Fibroblast of villous mesenchyme (primary cell): ENCODE data around the gene C11orf54. TPM values are rescaled to one million over a fixed set of nuclear protein-coding genes. Genes with fewer than 3 reads are reported as not detected.

ENCODE experiments used
- DNase-seq: peaks from one replicate; pipeline ENCODE4 v3.0.0-alpha.2; 2010; ENCODE audit warnings: low read depth
- H3K4me3 ChIP-seq: 2 replicates; pipeline ENCODE4 v1.5.1; 2011; ENCODE audit warnings: low read depth, mild to moderate bottlenecking, low read length
- CTCF ChIP-seq: IDR thresholded peaks from 2 replicates; pipeline ENCODE4 v1.5.1; 2012; ENCODE audit warnings: low read depth, mild to moderate bottlenecking, low read length; ENCODE audit not compliant: insufficient read depth
- small RNA-seq: library from RNA; depleted of rRNA; stranded (forward); fragments of <200 nt; gene quantifications from one replicate; pipeline ENCODE3, GENCODE V24; 2012
- total RNA-seq: library from RNA; depleted of rRNA; stranded (reverse); fragments of >200 nt; gene quantifications from 2 replicates; pipeline ENCODE4 v1.2.3, GENCODE V29; 2012

Gene C11orf54
- total RNA-seq, 1 donor, result 13.8 TPM

DNA sequence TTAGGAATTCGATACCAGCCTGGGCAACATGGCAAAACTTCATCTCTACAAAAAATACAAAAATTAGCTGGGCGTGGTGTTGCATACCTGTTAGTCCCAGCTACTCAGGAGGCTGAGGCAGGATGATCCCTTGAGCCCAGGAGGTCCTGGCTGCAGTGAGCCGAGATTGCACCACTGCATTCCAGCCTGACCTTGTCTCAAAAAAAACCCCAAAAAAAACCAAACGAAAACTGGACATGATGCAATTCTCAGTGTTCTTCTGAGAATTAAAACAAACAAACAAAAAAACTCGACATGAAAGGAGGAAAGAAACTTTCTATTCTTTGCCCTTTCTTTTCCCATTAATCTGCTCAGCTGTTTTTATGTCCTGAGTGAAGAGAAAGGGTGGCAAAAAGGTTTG lies 50.0 kb downstream of the C11orf54 start:
- no peak for TF ChIP-seq CTCF
- H3K4me3 ChIP-seq, result no peak overlapping the region
- peak; percentile 52 for DNase-seq

- peak; percentile 19 for DNase-seq
- no peak for TF ChIP-seq CTCF
- H3K4me3 ChIP-seq, result no peak overlapping the region
These were observed 55.2 kb downstream of the C11orf54 start for GRCh38 chr11:93796441-93797231.

DNA sequence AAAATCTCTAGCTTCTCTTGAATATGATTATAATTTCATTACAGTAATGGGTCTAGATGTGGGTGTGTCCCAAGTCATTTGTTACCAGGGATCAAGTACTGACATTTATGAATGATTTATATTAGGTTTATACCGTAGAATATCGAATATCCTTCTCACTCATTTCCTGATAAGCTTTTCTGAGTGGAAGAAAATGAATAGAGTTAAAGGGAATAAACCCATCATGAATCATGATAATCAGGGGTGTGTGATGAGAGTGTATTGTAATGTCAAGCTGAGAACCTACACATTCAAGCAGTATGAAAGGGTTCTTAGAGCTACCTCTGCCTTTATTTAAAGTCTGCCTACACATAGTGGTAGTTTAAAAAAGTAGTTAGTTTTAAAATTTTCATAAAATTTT lies 59.9 kb downstream of the C11orf54 start:
- TF ChIP-seq CTCF, result no peak
- no peak overlapping the region for H3K4me3 ChIP-seq

DNA sequence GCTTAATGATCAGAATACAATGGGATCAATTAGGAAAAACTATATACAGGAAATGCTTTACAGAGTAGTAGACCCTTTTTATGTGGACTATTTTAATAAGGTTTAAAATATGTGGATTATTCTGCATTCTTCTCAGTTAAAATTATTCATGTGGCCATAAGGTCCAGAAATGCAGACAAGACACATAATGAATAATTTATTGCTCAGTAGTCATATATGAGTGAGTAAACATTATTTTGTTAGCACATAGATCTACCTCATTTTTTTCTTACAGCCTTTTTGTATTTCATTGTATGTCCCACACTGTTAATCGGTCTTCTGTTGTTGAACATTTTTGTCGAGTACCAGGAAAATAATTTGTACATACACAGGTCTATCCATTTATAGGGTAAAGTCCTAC lies 63.4 kb downstream of the C11orf54 start:
- no peak overlapping the region for H3K4me3 ChIP-seq
- DNase-seq, result no peak
- TF ChIP-seq CTCF, result no peak

More for the DNA sequence above, 59.9 kb downstream of the C11orf54 start:
- no peak for DNase-seq

DNA sequence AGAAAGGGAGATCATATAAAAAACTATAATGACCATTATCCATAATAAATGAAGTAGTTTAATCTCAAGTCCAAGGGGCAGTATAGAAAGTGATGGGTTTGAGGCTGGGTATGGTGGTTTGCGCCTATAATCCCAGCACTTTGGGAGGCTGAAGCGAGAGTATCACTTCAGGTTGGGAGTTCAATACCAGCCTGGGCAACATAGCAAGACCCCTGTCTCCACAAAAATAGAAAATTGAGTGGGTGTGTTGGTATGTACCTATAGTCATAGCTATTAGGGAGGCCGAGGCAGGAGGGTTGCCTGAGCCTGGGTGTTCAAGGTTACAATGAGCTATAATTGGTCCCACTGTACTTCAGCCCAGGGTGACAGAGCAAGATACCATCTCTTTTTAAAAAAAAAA lies 66.5 kb downstream of the C11orf54 start:
- no peak for TF ChIP-seq CTCF
- DNase-seq, result no peak
- no peak overlapping the region for H3K4me3 ChIP-seq

DNA sequence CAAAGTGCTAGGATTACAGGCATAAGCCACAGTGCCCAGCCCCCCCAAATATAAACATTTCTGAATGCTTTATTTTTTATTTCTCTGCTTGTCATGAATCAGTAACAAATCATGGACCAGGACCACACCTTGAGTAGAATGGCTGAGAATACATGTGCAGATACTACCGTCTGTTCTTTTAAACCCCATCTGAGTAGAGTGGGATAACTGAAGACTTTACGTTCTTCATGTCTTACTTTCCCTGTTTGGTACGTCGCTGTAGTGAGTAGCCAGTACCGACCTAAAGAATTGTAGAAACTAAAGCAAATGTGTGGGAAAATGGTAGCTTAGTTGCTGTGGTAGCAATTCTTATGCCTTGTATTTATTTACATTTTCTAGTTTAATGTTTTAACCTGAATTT lies 72.5 kb downstream of the C11orf54 start:
- no peak for TF ChIP-seq CTCF
- no peak for DNase-seq
- no peak overlapping the region for H3K4me3 ChIP-seq

Small RNA genes within 50 kb of the gene (small RNA-seq; reads per million reads assigned to genes)
- not detected for gene RF00019
- gene RF00493, result 22.3 reads per million, percentile 94 among the genes with 10 or more reads in this experiment
- gene SCARNA9, result not detected
- not detected for gene SNORA1
- not detected for gene SNORA18
- gene SNORA25, result not detected
- not detected for gene SNORA32
- gene SNORA40, result not detected
- gene SNORA8, result not detected
- not detected for gene SNORD5
- 3,194 reads per million, percentile 99 among the genes with 10 or more reads in this experiment for gene SNORD6

Other genes starting within 250 kb of the C11orf54 start
- 8.4 and 9.1 TPM in 2 replicates for gene SMCO4, start 198.3 kb upstream of the C11orf54 start, total RNA-seq
- gene CEP295, start 80.0 kb upstream of the C11orf54 start, total RNA-seq, result 18.4 and 32.8 TPM in 2 replicates
- 111 and 181 TPM in 2 replicates for gene TAF1D, start 177 bp upstream of the C11orf54 start, total RNA-seq
- gene MED17, start 42.6 kb downstream of the C11orf54 start, total RNA-seq, result 26.4 and 39.3 TPM in 2 replicates
- gene VSTM5, start 108.9 kb downstream of the C11orf54 start, total RNA-seq, result 0.86 and 0.97 TPM in 2 replicates